ENCODE data around the gene KNDC1.
"Not testable (repeated sequence)": the region's sequence is repeated elsewhere in the genome, so short reads cannot be mapped to it uniquely, and the experiment has no call there.

The KNDC1 gene

DNA sequence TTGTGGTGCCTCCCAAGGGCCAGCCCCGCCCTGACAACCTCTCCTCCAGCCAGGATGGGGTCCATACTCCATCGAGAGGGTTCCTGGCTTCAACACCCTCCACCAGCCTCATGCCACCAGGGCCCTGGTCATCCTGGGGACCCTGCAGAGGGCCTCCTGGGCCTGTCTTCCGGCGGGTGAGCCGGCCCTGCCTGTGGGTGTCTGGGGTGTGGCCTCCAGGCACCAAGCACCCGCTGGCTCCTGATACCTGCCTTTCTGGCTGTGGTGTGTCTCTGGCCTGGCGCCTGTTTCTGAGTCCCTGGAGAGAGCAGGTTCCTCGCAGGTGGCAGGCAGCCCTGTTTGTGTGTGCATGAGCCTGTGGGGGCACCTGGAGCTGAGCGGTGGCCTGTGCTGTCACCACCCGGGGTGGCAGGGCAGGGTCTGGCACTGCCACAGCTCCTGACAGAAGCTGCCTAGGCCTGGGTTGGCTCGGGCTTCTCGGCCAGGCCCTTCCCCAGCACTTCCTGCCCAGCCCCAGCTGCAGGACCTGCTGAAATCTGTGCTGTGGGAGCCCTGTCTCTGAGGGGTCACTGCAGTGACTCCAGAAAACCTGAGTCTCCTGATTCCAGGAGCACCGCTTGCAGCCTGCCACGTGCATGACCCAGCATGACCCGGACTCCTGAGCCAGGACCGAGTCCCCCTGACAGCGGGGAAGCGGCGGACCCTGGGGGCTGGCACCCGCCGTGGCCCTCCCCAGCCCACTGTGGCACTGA is 98.2 kb downstream of the KNDC1 start:
- DNase-seq (ENCODE audit: low read depth in 3 of 3, low spot score in 1 of 3) = no peak

DNA sequence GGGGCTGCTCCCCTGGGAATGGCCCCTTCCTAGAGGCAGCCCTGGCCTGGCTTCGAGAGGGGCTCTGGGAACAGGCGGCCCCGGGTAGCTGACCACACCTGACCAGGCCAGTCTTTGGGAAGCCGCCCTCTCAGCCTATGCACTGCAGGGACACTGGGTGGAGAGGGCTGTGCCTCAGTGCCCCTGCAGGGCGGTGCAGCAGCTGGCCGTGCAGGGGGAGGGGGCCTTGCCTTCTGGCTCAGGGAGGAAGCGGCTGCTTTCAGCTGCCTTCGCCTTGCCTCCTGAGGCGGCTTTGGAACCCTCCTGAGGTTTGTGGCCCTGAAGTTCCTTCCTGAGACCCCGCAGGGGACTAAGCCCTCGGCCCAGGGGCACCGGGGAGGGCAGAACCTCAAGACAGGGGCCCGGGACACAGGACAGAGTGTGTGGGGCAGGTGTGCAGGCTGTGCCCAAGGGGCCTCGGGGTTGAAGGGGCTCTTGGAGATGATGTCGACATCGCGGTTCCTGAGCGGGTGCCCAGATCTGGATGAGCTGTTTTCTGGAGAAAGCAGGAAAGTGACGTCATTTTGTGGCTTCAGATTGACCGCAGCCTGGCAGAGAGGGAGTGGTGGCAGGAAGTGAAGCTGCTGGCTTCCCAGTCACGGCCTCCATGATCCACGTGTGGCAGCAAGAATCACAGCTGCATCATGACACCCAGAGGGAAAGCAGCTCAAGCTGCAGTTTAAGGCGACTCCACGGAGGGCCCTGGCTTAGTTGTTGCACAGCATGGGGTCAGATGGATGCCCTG is 99.0 kb downstream of the KNDC1 start:
- DNase-seq (ENCODE audit: low read depth in 3 of 3, low spot score in 1 of 3) = peak in 2 of 3 donors; percentile 56 to 64

DNA sequence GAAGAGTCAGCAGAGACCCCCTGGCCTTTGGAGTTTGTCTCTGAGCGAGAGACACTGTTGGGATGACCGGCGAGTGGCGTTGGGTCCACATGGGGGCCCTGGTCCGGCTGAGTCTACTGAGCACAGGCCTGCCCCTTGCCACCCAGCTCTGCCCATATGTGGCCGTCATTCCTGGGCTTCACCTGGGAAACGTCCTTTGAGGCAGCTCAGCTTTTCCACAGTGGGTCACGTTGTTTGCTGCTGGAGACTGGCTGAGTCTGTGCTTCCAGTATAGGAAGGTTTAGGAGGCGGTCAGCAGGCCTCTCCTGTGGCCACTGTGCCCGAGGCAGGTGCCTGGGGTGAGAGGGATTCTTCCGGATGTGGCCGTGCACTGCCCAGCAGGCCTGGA is 99.6 kb downstream of the KNDC1 start:
- DNase-seq (ENCODE audit: low read depth in 3 of 3, low spot score in 1 of 3) = no peak

DNA sequence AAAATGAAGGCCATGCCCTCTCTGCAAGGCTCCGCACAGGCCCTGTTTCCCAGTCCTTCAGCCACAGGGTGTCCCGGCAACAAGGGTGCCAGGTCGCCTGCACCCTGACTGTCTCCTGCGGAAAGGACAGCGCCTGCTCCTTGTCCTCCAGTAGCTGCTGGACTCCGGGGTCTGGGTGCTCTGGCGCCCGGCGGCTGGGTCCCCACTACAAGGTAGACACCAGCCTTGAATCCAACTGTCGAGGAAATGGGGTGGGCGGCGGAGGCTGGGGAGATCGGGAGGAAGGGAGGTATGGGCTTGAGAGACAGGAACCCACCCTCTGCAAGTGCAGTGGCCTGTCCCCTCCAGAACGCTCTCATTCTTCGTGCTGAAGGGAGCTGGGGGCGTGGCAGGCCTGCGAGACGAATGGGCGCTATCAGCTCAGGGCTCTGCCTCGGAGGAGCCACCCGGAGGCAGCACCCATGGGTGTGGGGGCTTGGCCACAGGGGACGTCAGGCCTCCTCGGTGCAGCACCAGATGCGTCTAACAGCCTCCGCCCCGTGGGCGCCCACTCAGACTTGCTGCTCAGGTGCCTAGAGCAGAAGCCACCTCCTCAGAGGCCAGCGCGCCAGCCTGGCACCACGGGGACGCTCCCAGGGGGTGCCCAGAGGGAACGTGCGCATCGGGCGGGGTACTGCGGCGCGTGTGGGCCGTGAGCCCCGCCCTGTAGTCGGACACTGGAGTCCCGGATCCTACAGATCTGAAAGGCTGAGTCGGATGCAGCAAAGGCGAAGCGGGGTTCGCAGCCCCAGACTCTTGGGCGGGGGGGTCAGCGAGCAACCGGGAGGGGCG is 101.1 kb downstream of the KNDC1 start:
- peak in 1 of 3 donors; percentile 51 for DNase-seq (ENCODE audit: low read depth in 3 of 3, low spot score in 1 of 3)

DNA sequence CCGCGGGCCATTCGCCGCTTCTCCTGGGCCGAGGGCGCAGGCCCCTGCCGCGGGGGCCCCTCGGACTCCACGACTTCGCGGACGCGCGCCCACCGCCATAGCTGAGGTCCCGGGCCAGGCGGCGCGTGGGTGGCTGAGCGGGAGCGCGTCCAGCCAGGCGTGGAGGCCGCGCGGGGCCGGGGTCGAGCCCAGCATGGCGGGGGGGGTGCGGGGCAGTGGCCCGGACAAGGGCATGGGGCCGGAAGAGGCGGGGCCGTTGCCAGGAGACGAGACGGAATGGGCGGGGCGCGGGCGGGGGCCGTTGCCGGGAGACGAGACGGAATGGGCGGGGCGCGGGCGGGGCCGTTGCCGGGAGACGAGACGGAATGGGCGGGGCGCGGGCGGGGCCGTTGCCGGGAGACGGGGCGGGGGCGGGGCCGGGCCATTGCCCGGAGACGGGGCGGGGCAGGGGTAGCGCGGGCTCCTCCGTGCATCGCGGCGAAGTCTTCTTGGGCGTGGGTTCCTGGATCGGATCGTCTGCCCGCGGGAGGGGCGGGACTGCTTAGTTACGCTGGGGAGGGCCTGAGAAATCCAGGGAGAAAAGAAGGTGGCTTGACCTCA is 101.8 kb downstream of the KNDC1 start:
- DNase-seq (ENCODE audit: low read depth in 3 of 3, low spot score in 1 of 3) = peak; percentile 73 to 77 (median 75)

DNA sequence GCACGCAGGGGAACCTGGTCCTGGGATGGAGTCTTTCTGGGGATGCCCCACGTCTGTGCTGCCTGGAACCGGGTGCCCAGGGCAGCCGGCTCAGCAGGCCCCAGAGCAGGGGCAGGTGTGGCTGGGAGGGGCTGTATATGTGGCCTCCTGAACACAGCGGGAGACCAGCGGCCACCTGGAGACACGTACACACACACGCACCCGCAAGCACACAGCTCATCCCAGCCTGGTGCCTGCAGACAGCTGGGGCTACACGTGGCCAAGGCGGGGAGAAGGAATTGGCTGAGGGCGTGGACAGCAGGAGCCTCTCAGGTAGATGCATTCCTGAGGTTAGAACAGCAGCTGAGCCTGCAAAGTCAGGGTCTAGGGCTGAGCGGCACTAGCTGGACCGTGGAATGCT is 102.7 kb downstream of the KNDC1 start:
- no peak for DNase-seq (ENCODE audit: low read depth in 3 of 3, low spot score in 1 of 3)

DNA sequence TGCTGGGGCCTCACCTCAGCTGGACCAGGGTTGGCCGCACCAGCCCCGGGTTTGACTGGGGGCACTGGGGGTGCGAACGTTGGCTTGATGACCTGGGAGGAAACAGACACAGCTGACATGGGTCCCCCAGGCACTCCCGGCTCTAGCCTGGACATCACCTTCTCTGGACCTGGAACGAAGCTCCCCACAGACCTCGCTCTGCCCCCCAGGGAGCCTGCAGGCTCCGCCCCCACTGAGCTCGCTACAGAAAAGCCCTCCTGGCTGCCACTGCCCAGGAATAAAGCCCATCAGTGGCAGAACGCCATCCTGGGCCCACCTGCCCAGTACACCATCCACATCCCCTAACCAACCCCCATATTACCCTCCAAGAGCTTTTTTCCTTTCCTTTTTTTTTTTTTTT is 103.7 kb downstream of the KNDC1 start:
- DNase-seq (ENCODE audit: low read depth in 3 of 3, low spot score in 1 of 3) = no peak

DNA sequence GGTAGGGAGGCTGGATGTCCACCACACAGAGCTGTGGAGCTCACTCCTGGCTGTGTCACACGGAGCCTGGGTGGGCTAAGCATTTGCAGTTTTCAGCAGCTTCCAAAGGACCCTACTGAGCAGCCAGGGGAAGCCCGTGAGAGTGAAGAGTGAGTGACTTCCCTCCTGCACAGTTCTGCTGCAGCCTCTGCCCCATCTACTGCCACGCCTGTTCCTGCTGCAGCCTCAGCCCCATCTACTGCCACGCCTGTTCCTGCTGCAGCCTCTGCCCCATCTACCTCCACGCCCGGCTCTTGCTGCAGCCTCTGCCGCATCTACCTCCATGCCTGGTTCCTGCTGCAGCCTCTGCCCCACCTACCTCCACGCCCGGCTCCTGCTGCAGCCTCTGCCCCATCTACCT is 104.4 kb downstream of the KNDC1 start:
- DNase-seq (ENCODE audit: low read depth in 3 of 3, low spot score in 1 of 3) = no peak

DNA sequence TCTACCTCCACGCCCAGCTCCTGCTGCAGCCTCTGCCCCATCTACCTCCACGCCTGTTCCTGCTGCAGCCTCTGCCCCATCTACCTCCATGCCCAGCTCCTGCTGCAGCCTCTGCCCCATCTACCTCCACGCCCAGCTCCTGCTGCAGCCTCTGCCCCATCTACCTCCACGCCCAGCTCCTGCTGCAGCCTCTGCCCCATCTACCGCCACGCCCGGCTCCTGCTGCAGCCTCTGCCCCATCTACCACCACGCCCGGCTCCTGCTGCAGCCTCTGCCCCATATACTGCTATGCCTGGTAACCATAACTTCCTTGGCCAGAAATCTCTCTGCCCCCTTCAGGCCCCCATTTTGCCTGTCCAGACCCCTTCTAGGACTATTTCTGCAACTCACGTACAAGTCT is 105.0 kb downstream of the KNDC1 start:
- DNase-seq (ENCODE audit: low read depth in 3 of 3, low spot score in 1 of 3) = not testable (repeated sequence)

DNA sequence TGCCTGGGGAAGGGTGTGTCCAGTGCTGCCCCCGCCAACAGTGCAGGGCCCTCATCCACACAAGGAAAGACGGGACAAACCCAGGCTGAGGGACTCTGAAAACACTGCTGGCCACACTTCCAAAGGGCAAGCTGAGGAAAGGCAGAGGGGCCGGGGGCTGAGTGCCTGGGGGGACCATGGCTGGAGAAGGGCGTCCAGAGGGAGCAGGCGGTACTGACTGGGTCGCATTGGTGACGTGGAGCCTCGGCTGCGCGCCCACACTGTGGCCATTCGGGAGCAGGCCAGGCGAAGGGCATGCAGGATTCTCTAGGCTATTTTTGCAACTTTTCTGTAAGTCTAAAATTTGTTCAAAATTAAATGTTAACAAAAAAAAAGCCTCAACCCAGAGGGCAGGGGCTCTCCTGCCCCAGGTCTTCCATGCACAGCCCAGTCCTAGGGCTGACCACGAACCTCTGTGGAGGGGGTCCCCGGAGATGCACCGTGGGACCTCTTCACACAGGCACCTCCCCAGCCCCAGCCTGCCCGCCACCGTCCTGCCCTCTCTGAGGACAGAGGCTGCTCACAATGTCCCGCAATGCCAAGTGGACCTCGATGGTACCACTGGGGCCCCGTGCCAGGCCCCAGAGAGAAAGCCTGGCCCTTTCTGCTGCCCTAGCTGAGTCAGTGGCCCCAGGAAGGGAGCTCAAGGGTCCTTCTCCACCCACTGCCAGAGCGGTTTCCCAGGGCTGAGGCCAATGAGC is 106.2 kb downstream of the KNDC1 start:
- DNase-seq (ENCODE audit: low read depth in 3 of 3, low spot score in 1 of 3) = no peak

DNA sequence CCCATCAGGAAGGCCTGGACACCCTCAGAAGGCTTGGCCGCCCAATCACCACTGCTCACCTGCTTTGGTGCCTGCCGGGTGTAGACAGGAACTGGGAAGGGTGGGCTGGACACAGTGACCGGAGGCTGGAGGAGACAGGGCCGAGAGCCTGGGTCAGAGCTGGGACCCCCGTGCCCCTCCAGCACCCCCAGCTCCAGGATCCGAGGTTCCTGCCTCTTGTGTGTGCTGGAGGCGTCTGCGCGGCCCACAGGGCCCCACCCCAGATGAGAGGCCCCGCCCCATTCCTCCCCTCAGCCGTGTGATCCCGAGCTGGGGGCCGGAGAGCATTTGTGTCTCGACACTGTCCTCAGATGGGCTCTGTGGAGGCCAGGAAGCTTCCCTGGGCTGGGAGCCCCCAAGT is 107.3 kb downstream of the KNDC1 start:
- no peak for DNase-seq (ENCODE audit: low read depth in 3 of 3, low spot score in 1 of 3)

DNA sequence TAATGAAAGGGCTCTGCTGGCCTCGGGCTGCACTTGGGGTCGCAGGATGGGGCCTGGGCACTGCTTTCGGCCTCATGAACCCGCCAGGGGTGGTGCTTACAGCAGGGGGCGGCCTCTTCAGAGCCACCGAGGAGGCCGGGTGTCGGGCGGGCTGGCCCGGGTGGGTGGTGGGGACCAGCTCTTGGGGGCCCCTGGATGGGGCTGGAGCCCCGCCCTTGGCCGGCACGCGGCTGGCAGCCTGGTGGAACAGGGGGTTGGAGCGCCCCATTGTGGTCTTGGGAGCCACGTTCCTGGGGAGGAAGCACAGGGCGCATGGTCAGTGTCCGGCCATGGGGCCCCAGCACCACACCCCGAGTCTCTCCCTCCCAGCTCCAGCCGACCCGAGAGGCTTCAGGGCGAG is 107.8 kb downstream of the KNDC1 start:
- no peak for DNase-seq (ENCODE audit: low read depth in 3 of 3, low spot score in 1 of 3)

DNA sequence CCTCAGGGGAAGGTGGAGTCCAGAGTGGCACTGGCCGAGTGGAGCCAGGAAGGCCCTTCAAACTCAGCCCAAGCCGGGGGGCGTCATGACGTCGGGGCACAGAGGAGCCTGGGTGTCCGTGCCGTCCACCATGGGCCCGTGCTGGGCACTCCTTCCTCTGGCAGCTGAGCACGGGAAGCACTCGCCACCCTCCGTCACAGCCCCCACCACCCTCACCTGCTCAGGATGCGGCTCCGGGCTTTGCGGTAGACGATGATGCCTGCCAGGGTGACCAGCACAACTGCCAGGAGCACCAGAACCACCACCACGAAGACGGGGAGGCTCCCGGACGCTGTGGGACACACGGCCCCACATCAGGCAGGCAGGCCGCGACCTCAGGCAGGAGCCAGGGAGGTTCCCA is 108.5 kb downstream of the KNDC1 start:
- no peak for DNase-seq (ENCODE audit: low read depth in 3 of 3, low spot score in 1 of 3)

DNA sequence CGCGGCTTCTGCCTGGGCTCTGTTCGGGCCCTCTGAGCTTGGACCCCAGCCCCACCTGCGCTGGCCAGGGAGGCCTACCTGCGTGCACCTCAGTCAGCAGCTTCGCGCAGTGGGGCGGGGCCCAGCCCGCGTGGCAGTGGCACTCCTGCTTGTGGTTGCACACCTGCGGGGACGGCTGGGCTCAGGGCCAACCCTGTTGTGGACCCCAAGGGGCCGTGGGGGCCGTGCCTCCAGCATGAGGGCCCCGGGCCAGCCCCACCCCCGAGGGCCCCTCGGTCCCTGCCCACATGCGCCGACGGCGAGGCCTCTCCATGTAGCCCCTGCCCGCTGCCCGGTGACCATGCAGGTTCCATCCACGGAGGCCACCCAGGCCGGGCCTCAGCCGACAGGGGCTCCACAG is 109.3 kb downstream of the KNDC1 start:
- no peak for DNase-seq (ENCODE audit: low read depth in 3 of 3, low spot score in 1 of 3)

DNA sequence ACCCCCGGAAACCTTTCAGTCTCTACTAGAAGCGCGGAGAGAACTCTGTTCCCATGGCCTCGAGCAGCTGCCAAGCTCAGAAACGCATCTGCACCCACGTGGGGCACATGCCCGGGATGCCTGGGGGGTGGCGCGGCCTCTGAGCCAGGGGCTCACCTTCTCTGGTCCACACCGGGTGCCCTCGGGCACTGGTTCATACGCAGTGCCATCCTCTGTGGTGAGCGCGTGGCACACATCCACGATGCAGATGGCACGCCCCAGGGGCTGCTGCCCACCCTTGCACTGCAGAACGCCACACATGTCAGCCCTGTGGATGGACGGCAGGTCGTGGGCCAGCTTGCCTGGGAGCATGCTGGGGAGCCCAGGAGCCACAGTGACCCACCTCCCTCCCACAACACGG is 110.2 kb downstream of the KNDC1 start:
- DNase-seq (ENCODE audit: low read depth in 3 of 3, low spot score in 1 of 3) = no peak

DNA sequence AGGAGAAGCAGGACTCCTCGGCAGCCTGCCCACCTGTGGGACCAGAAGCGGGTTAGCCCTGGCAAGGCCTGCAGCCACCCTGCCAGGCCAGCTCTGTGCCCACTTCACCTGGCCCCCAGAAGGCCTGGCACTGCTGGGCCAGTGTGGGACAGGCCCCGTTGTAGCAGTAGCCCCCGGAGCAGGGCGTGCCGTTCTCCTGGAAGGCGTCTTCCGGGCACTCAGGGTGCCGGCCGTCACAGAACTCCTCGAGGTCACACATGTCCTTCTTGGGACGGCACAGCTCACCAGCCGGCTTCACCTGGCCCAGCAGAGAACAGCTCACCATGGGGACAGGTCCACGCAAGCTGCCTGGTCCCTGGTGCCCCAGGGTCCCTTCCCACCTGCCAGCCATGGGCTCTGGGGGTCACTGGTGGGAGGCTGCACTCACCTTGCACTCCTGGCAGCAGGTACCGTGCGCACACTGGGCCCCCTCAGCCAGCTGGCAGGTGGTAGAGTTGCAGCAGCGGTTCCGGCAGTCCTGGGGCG is 110.8 kb downstream of the KNDC1 start:
- no peak for DNase-seq (ENCODE audit: low read depth in 3 of 3, low spot score in 1 of 3)

DNA sequence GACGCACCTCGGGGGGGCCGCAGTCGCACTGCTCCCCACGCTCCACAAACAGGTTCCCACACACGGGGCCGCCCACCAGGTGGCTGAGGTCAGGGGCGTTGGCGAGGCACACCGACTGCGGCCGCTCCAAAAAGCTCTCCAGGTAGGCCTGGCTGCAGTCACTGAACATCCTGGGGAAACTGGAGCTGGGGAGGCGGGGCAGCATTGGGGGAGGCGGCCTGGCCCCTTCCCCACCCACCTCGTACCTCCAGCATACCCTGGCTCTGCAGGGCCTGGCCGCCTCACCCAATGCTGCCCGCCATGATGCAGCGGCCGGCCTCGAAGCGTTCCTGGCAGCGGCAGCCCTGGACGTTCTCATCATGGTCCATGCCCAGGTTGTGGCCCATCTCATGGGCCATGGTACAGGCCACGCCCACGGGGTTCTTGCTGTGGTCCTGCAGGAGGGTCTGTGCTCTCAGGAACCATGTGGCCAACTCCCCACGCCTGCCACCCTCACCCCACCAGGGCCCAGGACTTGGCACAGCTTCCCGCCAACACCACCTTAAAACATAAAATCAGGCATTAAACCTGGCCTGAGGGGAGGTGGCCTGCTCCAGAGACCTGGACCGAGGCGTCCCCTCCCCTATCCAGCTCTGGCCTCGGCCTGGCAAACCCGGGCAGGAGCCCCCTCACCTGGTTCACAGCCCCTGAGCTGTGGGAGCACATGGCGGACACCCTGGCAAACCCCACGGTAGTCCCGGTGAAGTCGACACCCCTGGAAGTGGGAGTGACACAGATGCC is 111.7 kb downstream of the KNDC1 start:
- no peak for DNase-seq (ENCODE audit: low read depth in 3 of 3, low spot score in 1 of 3)

DNA sequence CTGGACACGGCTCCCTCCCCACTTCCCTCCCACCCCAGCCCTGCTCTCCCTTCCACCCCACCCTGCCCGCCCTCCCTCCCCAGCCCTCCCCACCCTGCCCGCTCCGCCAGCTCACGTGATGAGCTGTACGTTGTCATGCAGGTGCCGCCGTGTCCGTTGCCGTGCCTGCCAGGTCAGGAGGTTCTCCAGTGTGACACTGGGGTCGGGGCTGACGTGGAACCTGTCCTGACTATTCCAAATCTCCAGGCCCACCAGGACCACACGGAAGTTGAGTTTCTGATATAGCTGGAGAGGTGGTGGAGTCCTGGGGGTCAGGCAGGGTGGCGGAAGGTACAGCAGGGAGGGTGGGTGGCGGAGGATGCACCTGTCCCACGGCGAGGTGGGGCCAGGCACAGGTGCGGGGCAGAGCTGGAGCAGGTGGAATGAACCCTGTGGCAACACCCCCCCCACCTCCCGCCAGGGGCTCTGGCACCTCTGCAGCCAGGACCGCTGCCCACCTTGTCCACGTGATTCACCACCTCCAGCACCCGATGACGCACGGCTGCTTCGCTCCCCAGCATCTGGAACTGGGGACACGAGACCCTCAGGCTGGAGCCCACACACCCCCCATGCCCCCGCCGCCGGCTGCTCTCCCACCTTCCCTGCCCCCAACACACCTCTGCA is 112.4 kb downstream of the KNDC1 start:
- DNase-seq (ENCODE audit: low read depth in 3 of 3, low spot score in 1 of 3) = no peak

DNA sequence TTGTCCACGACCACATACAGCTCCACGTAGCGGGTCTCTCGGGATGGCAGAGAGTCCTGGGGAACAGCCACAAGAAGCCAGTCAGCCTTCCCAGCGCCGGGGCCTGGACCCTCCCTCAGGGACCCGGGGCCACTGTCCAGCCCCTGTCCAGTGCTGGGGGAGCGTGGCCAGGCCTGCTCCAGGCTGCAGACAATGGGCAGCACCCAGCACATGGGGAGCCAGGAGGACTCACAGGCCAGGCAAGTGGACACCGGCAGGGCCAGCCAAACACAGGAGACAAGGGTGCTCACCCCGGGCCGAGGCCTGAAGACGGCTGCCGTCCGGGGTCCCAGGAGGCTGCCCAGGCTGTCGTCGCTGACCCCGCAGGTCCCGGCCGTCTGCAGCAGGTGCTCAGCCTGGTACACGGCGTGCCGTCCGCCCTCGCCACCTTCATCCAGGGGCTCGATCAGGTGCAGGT is 113.0 kb downstream of the KNDC1 start:
- DNase-seq (ENCODE audit: low read depth in 3 of 3, low spot score in 1 of 3) = no peak
